WTC11 (cell line): ENCODE results near the gene CIBAR2. TPM values are rescaled to one million over a fixed set of nuclear protein-coding genes. Genes with fewer than 3 reads are reported as not detected.
A peak's percentile ranks its signal among the peaks of the same experiment; 100 is the strongest.

Experiments used
- ATAC-seq: fragments of 200-7000 bp; cut with Tn5 transposase; 2 replicates; pipeline ENCODE4 v1.10.0; 2021; ENCODE audit warnings: mild to moderate bottlenecking, moderate library complexity
- CTCF ChIA-PET: fragments of 300-600 bp; sonication (Branson Sonifier 250); formaldehyde crosslinking; loops from one replicate; lab custom pipeline; 2021; ENCODE audit warnings: antibody characterized with exemption; lab: Charles Lee
- POLR2A ChIA-PET: fragments of 350-600 bp; sonication (Branson Sonifier 250); formaldehyde crosslinking; loops from one replicate; lab custom pipeline; 2021; ENCODE audit warnings: antibody characterized with exemption; lab: Charles Lee
- DNase-seq: peaks from one replicate; pipeline ENCODE4 v3.0.0; 2021; ENCODE audit warnings: low spot score
- H3K27ac Mint-ChIP-seq: 2 replicates; pipeline ENCODE4 v1.8.0; 2021; ENCODE audit warnings: mixed read lengths
- H3K27me3 Mint-ChIP-seq: 2 replicates; pipeline ENCODE4 v1.8.0; 2021; ENCODE audit warnings: low read depth, mild to moderate bottlenecking, moderate library complexity, mixed read lengths
- H3K36me3 Mint-ChIP-seq: 2 replicates; pipeline ENCODE4 v1.8.0; 2021; ENCODE audit warnings: mixed read lengths
- H3K4me1 Mint-ChIP-seq: 2 replicates; pipeline ENCODE4 v1.8.0; 2022; ENCODE audit warnings: mixed read lengths
- H3K4me3 Mint-ChIP-seq: 2 replicates; pipeline ENCODE4 v1.8.0; 2021; ENCODE audit warnings: mild to moderate bottlenecking, moderate library complexity, mixed read lengths
- H3K9me3 Mint-ChIP-seq: 2 replicates; pipeline ENCODE4 v1.8.0; 2021; ENCODE audit warnings: mixed read lengths
- CBFB ChIP-seq: sonication (generic); formaldehyde crosslinking; IDR thresholded peaks from 2 replicates; pipeline ENCODE4 v1.8.1; 2022; ENCODE audit warnings: mild to moderate bottlenecking, low read depth, missing genetic modification reagents
- E2F1 ChIP-seq: sonication (generic); formaldehyde crosslinking; IDR thresholded peaks from 2 replicates; pipeline ENCODE4 v1.8.0; 2022; ENCODE audit warnings: mild to moderate bottlenecking, missing genetic modification reagents
- E2F5 ChIP-seq: sonication (generic); formaldehyde crosslinking; IDR thresholded peaks from 2 replicates; pipeline ENCODE4 v1.8.1; 2022; ENCODE audit warnings: mild to moderate bottlenecking, moderate library complexity, missing genetic modification reagents
- ETV6 ChIP-seq: sonication (generic); formaldehyde crosslinking; IDR thresholded peaks from 2 replicates; pipeline ENCODE4 v1.8.1; 2022; ENCODE audit warnings: mild to moderate bottlenecking, missing genetic modification reagents
- FOXK1 ChIP-seq: sonication (generic); formaldehyde crosslinking; IDR thresholded peaks from 2 replicates; pipeline ENCODE4 v1.8.0; 2022; ENCODE audit warnings: mild to moderate bottlenecking, moderate library complexity, missing genetic modification reagents
- GABPB1 ChIP-seq: sonication (generic); formaldehyde crosslinking; IDR thresholded peaks from 2 replicates; pipeline ENCODE4 v1.8.1; 2023; ENCODE audit warnings: mild to moderate bottlenecking, missing genetic modification reagents
- GTF2I ChIP-seq: fragments of 250-450 bp; sonication (Bioruptor Pico); conservative IDR thresholded peaks from 2 replicates; pipeline ENCODE4 v1.4.0; 2021; ENCODE audit warnings: mild to moderate bottlenecking
- IRF2 ChIP-seq: sonication (generic); formaldehyde crosslinking; IDR thresholded peaks from 2 replicates; pipeline ENCODE4 v1.8.0; 2022; ENCODE audit warnings: low read depth, missing genetic modification reagents, borderline replicate concordance
- JUN ChIP-seq: sonication (generic); formaldehyde crosslinking; IDR thresholded peaks from 2 replicates; pipeline ENCODE4 v1.8.0; 2023; ENCODE audit warnings: mild to moderate bottlenecking, missing genetic modification reagents
- RORB ChIP-seq: fragments of 250-450 bp; sonication (Bioruptor Pico); IDR thresholded peaks from 2 replicates; pipeline ENCODE4 v1.9.0; 2021; ENCODE audit warnings: mild to moderate bottlenecking
- USF2 ChIP-seq: sonication (generic); formaldehyde crosslinking; IDR thresholded peaks from 2 replicates; pipeline ENCODE4 v1.8.1; 2023; ENCODE audit warnings: mild to moderate bottlenecking, missing genetic modification reagents, moderate library complexity
- ZNF121 ChIP-seq: sonication (generic); formaldehyde crosslinking; IDR thresholded peaks from 2 replicates; pipeline ENCODE4 v1.8.0; 2023; ENCODE audit warnings: missing genetic modification reagents
- ZNF219 ChIP-seq: sonication (generic); formaldehyde crosslinking; IDR thresholded peaks from 2 replicates; pipeline ENCODE4 v1.8.0; 2023; ENCODE audit warnings: missing genetic modification reagents, mild to moderate bottlenecking, borderline replicate concordance
- ZNF396 ChIP-seq: fragments of 250-450 bp; sonication (Bioruptor Pico); IDR thresholded peaks from 2 replicates; pipeline ENCODE4 v1.8.0; 2021; ENCODE audit warnings: mild to moderate bottlenecking, moderate library complexity, borderline replicate concordance
- total RNA-seq: library from RNA; stranded (reverse); gene quantifications from 3 replicates; pipeline ENCODE4 v1.2.3, GENCODE V29; 2021
- TF ChIP-seq, protein P1 (sequence below): sonication (generic); formaldehyde crosslinking; IDR thresholded peaks from 2 replicates; pipeline ENCODE4 v1.8.0; 2023; ENCODE audit warnings: mild to moderate bottlenecking, missing genetic modification reagents
- TF ChIP-seq, protein P2 (sequence below): fragments of 200-600 bp; IDR thresholded peaks from 2 replicates; pipeline ENCODE4 v1.8.0; 2022; ENCODE audit warnings: antibody characterized with exemption
- TF ChIP-seq, protein P3 (sequence below): sonication (generic); formaldehyde crosslinking; IDR thresholded peaks from 2 replicates; pipeline ENCODE4 v1.8.0; 2022; ENCODE audit warnings: mild to moderate bottlenecking, missing genetic modification reagents
- TF ChIP-seq, protein P4 (sequence below): sonication (generic); formaldehyde crosslinking; conservative IDR thresholded peaks from 2 replicates; pipeline ENCODE4 v1.8.1; 2022; ENCODE audit warnings: mild to moderate bottlenecking, missing genetic modification reagents
- TF ChIP-seq, protein P5 (sequence below): sonication (generic); formaldehyde crosslinking; IDR thresholded peaks from 2 replicates; pipeline ENCODE4 v1.8.0; 2022; ENCODE audit warnings: missing genetic modification reagents

Gene CIBAR2
- total RNA-seq, 1 experiment from 2014 or later, result not detected

- H3K9me3 Mint-ChIP-seq, result no peaks in the 10 kb centered on the region
- H3K36me3 Mint-ChIP-seq, result no peaks in the 10 kb centered on the region
- H3K27me3 Mint-ChIP-seq, result no peaks in the 10 kb centered on the region
- no peak for TF ChIP-seq E2F5 (CRISPR knock-in tag)
- TF ChIP-seq, protein P1, sequence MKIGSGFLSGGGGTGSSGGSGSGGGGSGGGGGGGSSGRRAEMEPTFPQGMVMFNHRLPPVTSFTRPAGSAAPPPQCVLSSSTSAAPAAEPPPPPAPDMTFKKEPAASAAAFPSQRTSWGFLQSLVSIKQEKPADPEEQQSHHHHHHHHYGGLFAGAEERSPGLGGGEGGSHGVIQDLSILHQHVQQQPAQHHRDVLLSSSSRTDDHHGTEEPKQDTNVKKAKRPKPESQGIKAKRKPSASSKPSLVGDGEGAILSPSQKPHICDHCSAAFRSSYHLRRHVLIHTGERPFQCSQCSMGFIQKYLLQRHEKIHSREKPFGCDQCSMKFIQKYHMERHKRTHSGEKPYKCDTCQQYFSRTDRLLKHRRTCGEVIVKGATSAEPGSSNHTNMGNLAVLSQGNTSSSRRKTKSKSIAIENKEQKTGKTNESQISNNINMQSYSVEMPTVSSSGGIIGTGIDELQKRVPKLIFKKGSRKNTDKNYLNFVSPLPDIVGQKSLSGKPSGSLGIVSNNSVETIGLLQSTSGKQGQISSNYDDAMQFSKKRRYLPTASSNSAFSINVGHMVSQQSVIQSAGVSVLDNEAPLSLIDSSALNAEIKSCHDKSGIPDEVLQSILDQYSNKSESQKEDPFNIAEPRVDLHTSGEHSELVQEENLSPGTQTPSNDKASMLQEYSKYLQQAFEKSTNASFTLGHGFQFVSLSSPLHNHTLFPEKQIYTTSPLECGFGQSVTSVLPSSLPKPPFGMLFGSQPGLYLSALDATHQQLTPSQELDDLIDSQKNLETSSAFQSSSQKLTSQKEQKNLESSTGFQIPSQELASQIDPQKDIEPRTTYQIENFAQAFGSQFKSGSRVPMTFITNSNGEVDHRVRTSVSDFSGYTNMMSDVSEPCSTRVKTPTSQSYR (CRISPR knock-in tag), result no peak
- 0 out of 2 replicates have a peak, but pooled peaks have one; percentile 44 for TF ChIP-seq ETV6 (CRISPR knock-in tag)
- TF ChIP-seq E2F1 (CRISPR knock-in tag), result no peak
- TF ChIP-seq, protein P2, sequence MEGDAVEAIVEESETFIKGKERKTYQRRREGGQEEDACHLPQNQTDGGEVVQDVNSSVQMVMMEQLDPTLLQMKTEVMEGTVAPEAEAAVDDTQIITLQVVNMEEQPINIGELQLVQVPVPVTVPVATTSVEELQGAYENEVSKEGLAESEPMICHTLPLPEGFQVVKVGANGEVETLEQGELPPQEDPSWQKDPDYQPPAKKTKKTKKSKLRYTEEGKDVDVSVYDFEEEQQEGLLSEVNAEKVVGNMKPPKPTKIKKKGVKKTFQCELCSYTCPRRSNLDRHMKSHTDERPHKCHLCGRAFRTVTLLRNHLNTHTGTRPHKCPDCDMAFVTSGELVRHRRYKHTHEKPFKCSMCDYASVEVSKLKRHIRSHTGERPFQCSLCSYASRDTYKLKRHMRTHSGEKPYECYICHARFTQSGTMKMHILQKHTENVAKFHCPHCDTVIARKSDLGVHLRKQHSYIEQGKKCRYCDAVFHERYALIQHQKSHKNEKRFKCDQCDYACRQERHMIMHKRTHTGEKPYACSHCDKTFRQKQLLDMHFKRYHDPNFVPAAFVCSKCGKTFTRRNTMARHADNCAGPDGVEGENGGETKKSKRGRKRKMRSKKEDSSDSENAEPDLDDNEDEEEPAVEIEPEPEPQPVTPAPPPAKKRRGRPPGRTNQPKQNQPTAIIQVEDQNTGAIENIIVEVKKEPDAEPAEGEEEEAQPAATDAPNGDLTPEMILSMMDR, result peak; percentile 87
- peak; percentile 72; the same call in 1 of the 2 replicates for TF ChIP-seq ZNF396 (CRISPR knock-in tag)
- 0 out of 2 replicates have a peak, but pooled peaks have one; percentile 21 for TF ChIP-seq GABPB1 (CRISPR knock-in tag)
- peak; percentile 89 for TF ChIP-seq ZNF121 (CRISPR knock-in tag)
- no peak for TF ChIP-seq CBFB (CRISPR knock-in tag)
- peak; percentile 48 for TF ChIP-seq USF2 (CRISPR knock-in tag)
- peak; percentile 98 for TF ChIP-seq GTF2I
- TF ChIP-seq JUN (CRISPR knock-in tag), result no peak
- TF ChIP-seq ZNF219, result no peak
- TF ChIP-seq, protein P3, sequence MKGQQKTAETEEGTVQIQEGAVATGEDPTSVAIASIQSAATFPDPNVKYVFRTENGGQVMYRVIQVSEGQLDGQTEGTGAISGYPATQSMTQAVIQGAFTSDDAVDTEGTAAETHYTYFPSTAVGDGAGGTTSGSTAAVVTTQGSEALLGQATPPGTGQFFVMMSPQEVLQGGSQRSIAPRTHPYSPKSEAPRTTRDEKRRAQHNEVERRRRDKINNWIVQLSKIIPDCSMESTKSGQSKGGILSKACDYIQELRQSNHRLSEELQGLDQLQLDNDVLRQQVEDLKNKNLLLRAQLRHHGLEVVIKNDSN (CRISPR knock-in tag), result peak; percentile 45; the same call in 1 of the 2 replicates
- TF ChIP-seq, protein P4, sequence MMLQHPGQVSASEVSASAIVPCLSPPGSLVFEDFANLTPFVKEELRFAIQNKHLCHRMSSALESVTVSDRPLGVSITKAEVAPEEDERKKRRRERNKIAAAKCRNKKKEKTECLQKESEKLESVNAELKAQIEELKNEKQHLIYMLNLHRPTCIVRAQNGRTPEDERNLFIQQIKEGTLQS (CRISPR knock-in tag), result no peak
- H3K4me3 Mint-ChIP-seq, result peak overlapping the region; percentile 24; the same call in 1 of the 2 replicates
- peak; percentile 93 for ATAC-seq
- peaks cover 10% of the 10 kb centered on the region for H3K4me1 Mint-ChIP-seq
- ChIA-PET CTCF (interaction anchor here (0.5 to 2.3 kb wide), 105 partner anchors 10 to 609 kb away, joined by 3 to 81 read pairs (median 6); partner anchors contain the start of gene KIAA0513), POLR2A (interaction anchor here (0.5 to 0.9 kb wide), 3 partner anchors 54 to 214 kb away, joined by 3 to 6 read pairs (median 3); no protein-coding TSS in a partner anchor)
- H3K27ac Mint-ChIP-seq, result peak overlapping the region; percentile 69
- peak; percentile 99 for DNase-seq
These were observed 2.8 kb upstream of the CIBAR2 start for GRCh38 chr16:85114909-85115567.

- Mint-ChIP-seq H3K36me3 (no peaks in the 10 kb centered on the region), H3K4me1 (peaks cover 10% of the 10 kb centered on the region), H3K9me3 (no peaks in the 10 kb centered on the region), H3K27me3 (no peaks in the 10 kb centered on the region), H3K27ac (no peak overlapping the region), H3K4me3 (no peak overlapping the region)
- TF ChIP-seq RORB (CRISPR knock-in tag) (no peak), FOXK1 (CRISPR knock-in tag) (no peak), IRF2 (CRISPR knock-in tag) (no peak)
- TF ChIP-seq, protein P5, sequence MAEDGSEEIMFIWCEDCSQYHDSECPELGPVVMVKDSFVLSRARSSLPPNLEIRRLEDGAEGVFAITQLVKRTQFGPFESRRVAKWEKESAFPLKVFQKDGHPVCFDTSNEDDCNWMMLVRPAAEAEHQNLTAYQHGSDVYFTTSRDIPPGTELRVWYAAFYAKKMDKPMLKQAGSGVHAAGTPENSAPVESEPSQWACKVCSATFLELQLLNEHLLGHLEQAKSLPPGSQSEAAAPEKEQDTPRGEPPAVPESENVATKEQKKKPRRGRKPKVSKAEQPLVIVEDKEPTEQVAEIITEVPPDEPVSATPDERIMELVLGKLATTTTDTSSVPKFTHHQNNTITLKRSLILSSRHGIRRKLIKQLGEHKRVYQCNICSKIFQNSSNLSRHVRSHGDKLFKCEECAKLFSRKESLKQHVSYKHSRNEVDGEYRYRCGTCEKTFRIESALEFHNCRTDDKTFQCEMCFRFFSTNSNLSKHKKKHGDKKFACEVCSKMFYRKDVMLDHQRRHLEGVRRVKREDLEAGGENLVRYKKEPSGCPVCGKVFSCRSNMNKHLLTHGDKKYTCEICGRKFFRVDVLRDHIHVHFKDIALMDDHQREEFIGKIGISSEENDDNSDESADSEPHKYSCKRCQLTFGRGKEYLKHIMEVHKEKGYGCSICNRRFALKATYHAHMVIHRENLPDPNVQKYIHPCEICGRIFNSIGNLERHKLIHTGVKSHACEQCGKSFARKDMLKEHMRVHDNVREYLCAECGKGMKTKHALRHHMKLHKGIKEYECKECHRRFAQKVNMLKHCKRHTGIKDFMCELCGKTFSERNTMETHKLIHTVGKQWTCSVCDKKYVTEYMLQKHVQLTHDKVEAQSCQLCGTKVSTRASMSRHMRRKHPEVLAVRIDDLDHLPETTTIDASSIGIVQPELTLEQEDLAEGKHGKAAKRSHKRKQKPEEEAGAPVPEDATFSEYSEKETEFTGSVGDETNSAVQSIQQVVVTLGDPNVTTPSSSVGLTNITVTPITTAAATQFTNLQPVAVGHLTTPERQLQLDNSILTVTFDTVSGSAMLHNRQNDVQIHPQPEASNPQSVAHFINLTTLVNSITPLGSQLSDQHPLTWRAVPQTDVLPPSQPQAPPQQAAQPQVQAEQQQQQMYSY (CRISPR knock-in tag), result no peak
- DNase-seq, result no peak
- ChIA-PET CTCF (interaction anchor here (1.1 to 2.3 kb wide), 17 partner anchors 9 to 323 kb away, joined by 3 to 81 read pairs (median 16); no protein-coding TSS in a partner anchor), POLR2A (no interaction called here)
- no peak for ATAC-seq
These were observed 1.6 kb upstream of the CIBAR2 start for GRCh38 chr16:85113913-85114312.
